PC-3 (cell line): ENCODE measurements around the gene NAPSA. TPM values are rescaled to one million over a fixed set of nuclear protein-coding genes. Genes with fewer than 3 reads are reported as not detected.

Experiments used
- ATAC-seq: fragments of 200-7000 bp; cut with Tn5 transposase; 2 replicates; pipeline ENCODE4 v1.9.1; 2020; ENCODE audit warnings: mild to moderate bottlenecking, moderate library complexity
- BruUV-seq: library from RNA; stranded (reverse); fragments of 400-500 nt; replicated peaks from 2 replicates; lab custom pipeline; 2021; lab: Mats Ljungman, UMichigan
- CTCF ChIA-PET: fragments of 300-600 bp; sonication (Branson Sonifier 250); formaldehyde crosslinking; loops from one replicate; lab custom pipeline; 2022; ENCODE audit warnings: antibody characterized with exemption; lab: Charles Lee
- POLR2A ChIA-PET: fragments of 300-600 bp; sonication (Branson Sonifier 250); formaldehyde crosslinking; loops from one replicate; lab custom pipeline; 2022; ENCODE audit warnings: antibody characterized with exemption; ENCODE audit not compliant: unreplicated experiment; lab: Charles Lee
- DNase-seq: peaks from one replicate; pipeline ENCODE4 v3.0.0-alpha.2; 2015
- H2AFZ ChIP-seq: fragments of 300-600 bp; sonication (generic); 2 replicates; pipeline ENCODE4 v1.6.0; 2016; ENCODE audit warnings: antibody characterized with exemption, low read length
- H3F3A ChIP-seq: fragments of 300-600 bp; sonication (generic); one replicate; pipeline ENCODE4 v1.6.0; 2017; ENCODE audit warnings: antibody characterized with exemption, low read length, control low read depth, mild to moderate bottlenecking; ENCODE audit not compliant: unreplicated experiment
- H3K27ac ChIP-seq: fragments of 300-600 bp; sonication (generic); 2 replicates; pipeline ENCODE4 v1.5.1; 2016; ENCODE audit warnings: mild to moderate bottlenecking, low read length
- H3K27me3 ChIP-seq: fragments of 300-600 bp; sonication (generic); 2 replicates; pipeline ENCODE4 v1.6.1; 2016; ENCODE audit warnings: low read length, mixed read lengths
- H3K36me3 ChIP-seq: fragments of 300-600 bp; sonication (generic); 2 replicates; pipeline ENCODE4 v1.6.1; 2016; ENCODE audit warnings: low read depth, mixed run types, low read length, mixed read lengths
- H3K4me1 ChIP-seq: fragments of 300-600 bp; sonication (generic); 2 replicates; pipeline ENCODE4 v1.5.1; 2016; ENCODE audit warnings: low read length; ENCODE audit not compliant: insufficient read depth
- H3K4me2 ChIP-seq: fragments of 300-600 bp; sonication (generic); 2 replicates; pipeline ENCODE4 v1.6.0; 2016; ENCODE audit warnings: low read length
- H3K4me3 ChIP-seq: fragments of 300-600 bp; sonication (generic); 2 replicates; pipeline ENCODE4 v1.5.1; 2016; ENCODE audit warnings: mild to moderate bottlenecking, low read length, mixed read lengths
- H3K79me2 ChIP-seq: fragments of 300-600 bp; sonication (generic); 2 replicates; pipeline ENCODE4 v1.6.1; 2017; ENCODE audit warnings: low read length, mixed read lengths
- H3K9ac ChIP-seq: fragments of 300-600 bp; sonication (generic); 2 replicates; pipeline ENCODE4 v1.6.0; 2016; ENCODE audit warnings: mild to moderate bottlenecking, low read length
- H3K9me2 ChIP-seq: fragments of 300-600 bp; sonication (generic); replicated peaks from 2 replicates; pipeline ENCODE4 v1.6.1; 2016; ENCODE audit warnings: mixed run types, low read length, mixed read lengths
- H3K9me3 ChIP-seq: fragments of 300-600 bp; sonication (generic); 2 replicates; pipeline ENCODE4 v1.6.1; 2016; ENCODE audit warnings: low read length, mixed read lengths
- H4K20me1 ChIP-seq: fragments of 300-600 bp; sonication (generic); 2 replicates; pipeline ENCODE4 v1.6.1; 2016; ENCODE audit warnings: low read length, mixed read lengths
- CTCF ChIP-seq: fragments of 300-600 bp; sonication (generic); conservative IDR thresholded peaks from 2 replicates; pipeline ENCODE4 v1.5.1; 2017; ENCODE audit warnings: antibody characterized with exemption, low read depth, mild to moderate bottlenecking, low read length
- EZH2 ChIP-seq: fragments of 300-600 bp; sonication (generic); IDR thresholded peaks from one replicate; pipeline ENCODE4 v1.6.1; 2017; ENCODE audit warnings: antibody characterized with exemption, mild to moderate bottlenecking, low read length; ENCODE audit not compliant: unreplicated experiment
- EZH2phosphoT487 ChIP-seq: fragments of 300-600 bp; sonication (generic); IDR thresholded peaks from 2 replicates; pipeline ENCODE4 v1.6.1; 2018; ENCODE audit warnings: mild to moderate bottlenecking, antibody characterized with exemption, low read length, borderline replicate concordance
- intact Hi-C: fragments of 100-400 bp; cut with micrococcal nuclease; formaldehyde crosslinking; loops from 2 replicates; pipeline ENCODE4 v1.9.0; 2023
- total RNA-seq: library from RNA; depleted of rRNA; stranded (reverse); fragments of >200 nt; gene quantifications from 2 replicates; pipeline ENCODE4 v1.2.3, GENCODE V29; 2014

Gene NAPSA
- total RNA-seq, 1 experiment from 2014 or later, result 3.0 TPM

GRCh38 chr19:50387176-50387867, 21.9 kb upstream of the NAPSA start:
- no peak for ATAC-seq
- no peak for DNase-seq
- H2AFZ ChIP-seq, result no peak overlapping the region
- no peaks in the 10 kb centered on the region for H3K9me2 ChIP-seq
- H4K20me1 ChIP-seq, result no peaks in the 10 kb centered on the region
- intact Hi-C loops, result no loop called here
- ChIA-PET CTCF (no interaction called here), POLR2A (no interaction called here)
- H3K4me3 ChIP-seq, result no peak overlapping the region
- H3K4me2 ChIP-seq, result no peak overlapping the region
- H3K9me3 ChIP-seq, result no peaks in the 10 kb centered on the region
- no peak overlapping the region for H3K9ac ChIP-seq
- H3K27me3 ChIP-seq, result no peaks in the 10 kb centered on the region
- H3F3A ChIP-seq, result peaks cover 3% of the 10 kb centered on the region
- peaks cover 15% of the 10 kb centered on the region; the same call in 1 of the 2 replicates for H3K4me1 ChIP-seq
- no peak for TF ChIP-seq EZH2phosphoT487
- no peak for TF ChIP-seq CTCF
- TF ChIP-seq EZH2, result no peak
- H3K79me2 ChIP-seq, result peaks cover 61% of the 10 kb centered on the region
- H3K27ac ChIP-seq, result no peak overlapping the region
- H3K36me3 ChIP-seq, result peaks cover 22% of the 10 kb centered on the region
- no TSS peak for BruUV-seq

- ATAC-seq (no peak), DNase-seq (peak; percentile 54)
- H4K20me1 ChIP-seq, result no peaks in the 10 kb centered on the region
- H3K9ac ChIP-seq, result peak overlapping the region; percentile 85
- H3K4me1 ChIP-seq, result peaks cover 15% of the 10 kb centered on the region; the same call in 1 of the 2 replicates
- H3K36me3 ChIP-seq, result peaks cover 23% of the 10 kb centered on the region
- H3K27ac ChIP-seq, result peak overlapping the region; percentile 49
- intact Hi-C loops, result loop anchor here (1.0 kb wide), 1 partner anchor 76 kb away; no protein-coding TSS in a partner anchor
- no peaks in the 10 kb centered on the region for H3K27me3 ChIP-seq
- no peaks in the 10 kb centered on the region for H3K9me3 ChIP-seq
- ChIA-PET POLR2A (interaction anchor here (0.6 kb wide), 1 partner anchor 9 kb away, joined by 6 read pairs; no protein-coding TSS in a partner anchor), CTCF (no interaction called here)
- peak overlapping the region; percentile 88 for H3K4me2 ChIP-seq
- peaks cover 54% of the 10 kb centered on the region for H3K79me2 ChIP-seq
- H3K4me3 ChIP-seq, result peak overlapping the region; percentile 78
- H3F3A ChIP-seq, result peaks cover 3% of the 10 kb centered on the region
- H3K9me2 ChIP-seq, result no peaks in the 10 kb centered on the region
- peak overlapping the region; percentile 62 for H2AFZ ChIP-seq
- TF ChIP-seq CTCF, result no peak
- no peak for TF ChIP-seq EZH2phosphoT487
- no peak for TF ChIP-seq EZH2
- TSS peak; percentile 17 for BruUV-seq
These were observed 19.5 kb upstream of the NAPSA start for GRCh38 chr19:50384685-50385535.
